Neural progenitor cell (in vitro differentiated cells): Measurements from ENCODE around the gene P2RX4. TPM values are rescaled to one million over a fixed set of nuclear protein-coding genes. Genes with fewer than 3 reads are reported as not detected.

Experiments used
- DNase-seq: peaks from one replicate; pipeline ENCODE4 v3.0.0-alpha.2; 2016; ENCODE audit warnings: low spot score
- H2AFZ ChIP-seq: fragments of 200-600 bp; sonication (generic); replicated peaks from 2 replicates; pipeline ENCODE4 v1.6.1; 2016; ENCODE audit warnings: antibody characterized with exemption
- H3F3A ChIP-seq: fragments of 200-600 bp; sonication (generic); 2 replicates; pipeline ENCODE4 v1.6.1; 2016; ENCODE audit warnings: antibody characterized with exemption, low read depth
- H3K27ac ChIP-seq: fragments of 200-600 bp; sonication (generic); 2 replicates; pipeline ENCODE4 v1.5.1; 2016; ENCODE audit warnings: mild to moderate bottlenecking
- H3K27me3 ChIP-seq: fragments of 200-600 bp; sonication (generic); 2 replicates; pipeline ENCODE4 v1.6.1; 2016; ENCODE audit warnings: mild to moderate bottlenecking, moderate library complexity
- H3K36me3 ChIP-seq: fragments of 200-600 bp; sonication (generic); 2 replicates; pipeline ENCODE4 v1.5.1; 2016
- H3K4me1 ChIP-seq: fragments of 200-600 bp; sonication (generic); 2 replicates; pipeline ENCODE4 v1.6.1; 2016; ENCODE audit warnings: mixed run types
- H3K4me2 ChIP-seq: fragments of 200-600 bp; sonication (generic); 2 replicates; pipeline ENCODE4 v1.6.1; 2016
- H3K4me3 ChIP-seq: fragments of 200-600 bp; sonication (generic); 2 replicates; pipeline ENCODE4 v1.5.1; 2016
- H3K79me2 ChIP-seq: fragments of 200-600 bp; sonication (generic); 2 replicates; pipeline ENCODE4 v1.6.1; 2016; ENCODE audit warnings: low read depth
- H3K9ac ChIP-seq: fragments of 200-600 bp; sonication (generic); 2 replicates; pipeline ENCODE4 v1.6.1; 2016
- H3K9me3 ChIP-seq: fragments of 200-600 bp; sonication (generic); 2 replicates; pipeline ENCODE4 v1.5.1; 2016; ENCODE audit warnings: low read depth
- H4K20me1 ChIP-seq: fragments of 200-600 bp; sonication (generic); 2 replicates; pipeline ENCODE4 v1.6.1; 2016; ENCODE audit warnings: low read depth
- H3K27ac Mint-ChIP-seq: 3 replicates; pipeline ENCODE4 v1.8.0; 2021; ENCODE audit warnings: mixed read lengths
- H3K27me3 Mint-ChIP-seq: 2 replicates; pipeline ENCODE4 v1.8.0; 2022; ENCODE audit warnings: low read depth, mild to moderate bottlenecking, inconsistent platforms, moderate library complexity, mixed read lengths; ENCODE audit not compliant: insufficient read depth
- H3K36me3 Mint-ChIP-seq: 3 replicates; pipeline ENCODE4 v1.8.0; 2021; ENCODE audit warnings: mixed read lengths
- H3K4me1 Mint-ChIP-seq: 3 replicates; pipeline ENCODE4 v1.8.0; 2021; ENCODE audit warnings: mixed read lengths
- H3K4me3 Mint-ChIP-seq: 3 replicates; pipeline ENCODE4 v1.8.0; 2021; ENCODE audit warnings: mild to moderate bottlenecking, moderate library complexity, mixed read lengths
- H3K9me3 Mint-ChIP-seq: 3 replicates; pipeline ENCODE4 v1.8.0; 2020; ENCODE audit warnings: mixed read lengths
- EZH2 ChIP-seq: fragments of 200-600 bp; sonication (generic); IDR thresholded peaks from 2 replicates; pipeline ENCODE4 v1.6.1; 2017; ENCODE audit warnings: antibody characterized with exemption, mild to moderate bottlenecking, moderate library complexity
- EZH2phosphoT487 ChIP-seq: fragments of 200-600 bp; sonication (generic); IDR thresholded peaks from 2 replicates; pipeline ENCODE4 v1.6.1; 2017; ENCODE audit warnings: antibody characterized with exemption
- total RNA-seq: library from RNA; depleted of rRNA; stranded (reverse); fragments of >200 nt; gene quantifications from 2 replicates; pipeline ENCODE4 v1.2.3, GENCODE V29; 2015; ENCODE audit warnings: low replicate concordance
- TF ChIP-seq, protein P1 (sequence below): fragments of 200-600 bp; sonication (generic); IDR thresholded peaks from 2 replicates; pipeline ENCODE4 v1.5.1; 2017; ENCODE audit warnings: antibody characterized with exemption, mild to moderate bottlenecking

The P2RX4 gene
- total RNA-seq, 1 donor from 2014 or later, result 10.3 TPM

DNA sequence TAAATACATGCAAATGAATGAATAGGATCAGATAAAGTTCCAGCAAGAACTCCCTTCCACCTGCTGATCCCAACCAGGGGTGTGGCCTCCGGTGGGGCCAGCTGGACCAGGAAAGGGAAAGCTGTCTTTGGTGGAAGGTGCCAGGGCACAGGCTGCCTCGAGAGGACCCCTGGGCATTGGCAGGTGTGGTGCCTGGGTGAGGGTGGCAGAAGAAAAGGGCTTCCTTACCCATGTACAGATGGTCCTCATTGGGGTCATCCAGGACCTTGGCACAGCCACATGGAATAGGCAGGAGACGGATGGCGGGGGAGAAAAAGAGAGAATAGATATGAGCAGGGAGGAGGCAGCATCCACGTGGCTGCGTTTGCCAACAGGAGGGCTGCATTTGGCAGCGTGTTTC lies 50.2 kb downstream of the P2RX4 start:
- Histone ChIP-seq H3K4me3 (no peak overlapping the region), H3K9ac (no peak overlapping the region), H2AFZ (no peak overlapping the region), H3K79me2 (no peaks in the 10 kb centered on the region), H3K27me3 (no peaks in the 10 kb centered on the region), H3K36me3 (no peaks in the 10 kb centered on the region), H3F3A (peaks cover 3% of the 10 kb centered on the region), H3K4me2 (no peak overlapping the region), H4K20me1 (no peaks in the 10 kb centered on the region), H3K4me1 (no peaks in the 10 kb centered on the region), H3K9me3 (no peaks in the 10 kb centered on the region), H3K27ac (no peak overlapping the region)
- Mint-ChIP-seq H3K9me3 (no peaks in the 10 kb centered on the region), H3K4me1 (no peaks in the 10 kb centered on the region), H3K27me3 (peaks cover 2% of the 10 kb centered on the region), H3K36me3 (peaks cover 21% of the 10 kb centered on the region), H3K27ac (no peak overlapping the region), H3K4me3 (no peak overlapping the region)
- DNase-seq, result no peak
- TF ChIP-seq, protein P1, sequence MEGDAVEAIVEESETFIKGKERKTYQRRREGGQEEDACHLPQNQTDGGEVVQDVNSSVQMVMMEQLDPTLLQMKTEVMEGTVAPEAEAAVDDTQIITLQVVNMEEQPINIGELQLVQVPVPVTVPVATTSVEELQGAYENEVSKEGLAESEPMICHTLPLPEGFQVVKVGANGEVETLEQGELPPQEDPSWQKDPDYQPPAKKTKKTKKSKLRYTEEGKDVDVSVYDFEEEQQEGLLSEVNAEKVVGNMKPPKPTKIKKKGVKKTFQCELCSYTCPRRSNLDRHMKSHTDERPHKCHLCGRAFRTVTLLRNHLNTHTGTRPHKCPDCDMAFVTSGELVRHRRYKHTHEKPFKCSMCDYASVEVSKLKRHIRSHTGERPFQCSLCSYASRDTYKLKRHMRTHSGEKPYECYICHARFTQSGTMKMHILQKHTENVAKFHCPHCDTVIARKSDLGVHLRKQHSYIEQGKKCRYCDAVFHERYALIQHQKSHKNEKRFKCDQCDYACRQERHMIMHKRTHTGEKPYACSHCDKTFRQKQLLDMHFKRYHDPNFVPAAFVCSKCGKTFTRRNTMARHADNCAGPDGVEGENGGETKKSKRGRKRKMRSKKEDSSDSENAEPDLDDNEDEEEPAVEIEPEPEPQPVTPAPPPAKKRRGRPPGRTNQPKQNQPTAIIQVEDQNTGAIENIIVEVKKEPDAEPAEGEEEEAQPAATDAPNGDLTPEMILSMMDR, result no peak
- TF ChIP-seq EZH2 (no peak), EZH2phosphoT487 (no peak)

DNA sequence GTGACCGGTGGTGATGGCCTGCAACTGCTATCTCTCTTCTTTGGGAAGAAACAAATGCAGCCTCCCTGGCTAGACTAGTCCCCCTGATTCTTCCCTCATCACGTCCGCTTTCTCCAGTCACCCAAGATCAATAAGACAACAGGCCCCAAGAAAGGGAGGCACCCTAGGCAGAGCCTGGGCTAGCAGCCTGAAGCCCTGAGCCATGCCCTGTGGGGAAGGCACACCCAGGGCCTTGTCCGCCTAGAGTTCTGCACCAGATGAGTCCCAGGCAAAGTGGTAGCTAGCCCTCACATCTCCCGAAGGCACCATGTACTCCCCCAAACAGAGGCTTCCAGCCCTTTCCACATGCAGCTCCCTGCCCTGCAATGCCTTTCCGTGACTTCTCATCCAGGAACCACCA lies 51.5 kb downstream of the P2RX4 start:
- Histone ChIP-seq H3K9ac (no peak overlapping the region), H3K36me3 (no peaks in the 10 kb centered on the region), H3K9me3 (no peaks in the 10 kb centered on the region), H4K20me1 (no peaks in the 10 kb centered on the region), H3K4me1 (no peaks in the 10 kb centered on the region), H3K79me2 (no peaks in the 10 kb centered on the region), H3F3A (no peaks in the 10 kb centered on the region), H3K4me3 (no peak overlapping the region), H3K27ac (no peak overlapping the region), H2AFZ (no peak overlapping the region), H3K27me3 (no peaks in the 10 kb centered on the region), H3K4me2 (no peak overlapping the region)
- peaks cover 2% of the 10 kb centered on the region for H3K27me3 Mint-ChIP-seq
- DNase-seq, result no peak
- H3K27ac Mint-ChIP-seq, result no peak overlapping the region
- H3K36me3 Mint-ChIP-seq, result peaks cover 22% of the 10 kb centered on the region
- H3K9me3 Mint-ChIP-seq, result no peaks in the 10 kb centered on the region
- H3K4me1 Mint-ChIP-seq, result no peaks in the 10 kb centered on the region
- H3K4me3 Mint-ChIP-seq, result no peak overlapping the region
- TF ChIP-seq, protein P1, result no peak
- no peak for TF ChIP-seq EZH2
- no peak for TF ChIP-seq EZH2phosphoT487

DNA sequence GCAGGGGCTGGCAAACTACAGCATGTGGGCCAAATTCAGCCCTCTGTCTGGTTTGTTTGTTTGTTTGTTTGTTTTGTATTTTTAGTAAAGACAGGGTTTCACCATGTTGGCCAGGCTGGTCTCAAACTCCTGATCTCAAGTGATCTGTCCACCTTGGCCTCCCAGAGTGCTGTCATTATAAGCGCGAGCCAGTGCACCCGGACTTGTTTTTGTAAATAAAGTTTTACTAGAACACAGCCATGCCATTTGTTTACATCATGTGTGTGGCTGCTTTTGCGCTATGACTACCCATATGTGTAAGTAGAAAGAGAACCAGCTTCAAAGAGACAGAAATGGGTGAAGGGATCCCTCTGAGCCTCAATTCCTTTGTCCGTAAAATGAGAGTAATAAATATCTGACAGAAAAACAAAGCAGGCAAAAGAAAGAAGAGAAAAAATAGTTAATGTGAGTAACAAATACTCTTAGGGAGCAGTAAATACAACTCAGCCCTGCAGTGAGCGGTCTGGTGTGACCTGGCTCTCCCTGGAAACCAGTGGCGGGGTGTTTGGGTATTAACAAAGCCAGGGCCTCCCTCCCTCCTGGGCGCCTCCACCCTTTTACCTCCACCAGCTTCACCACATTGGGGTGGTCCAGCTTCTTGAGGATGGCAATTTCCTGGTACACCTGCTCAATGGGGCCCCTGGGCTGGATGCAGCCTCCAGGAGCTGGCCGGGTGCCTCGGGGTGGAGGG lies 53.4 kb downstream of the P2RX4 start:
- H4K20me1 ChIP-seq, result no peaks in the 10 kb centered on the region
- H3K4me3 ChIP-seq, result no peak overlapping the region
- DNase-seq, result no peak
- TF ChIP-seq, protein P1, result no peak
- no peak for TF ChIP-seq EZH2phosphoT487
- no peak for TF ChIP-seq EZH2
- H3K9me3 Mint-ChIP-seq, result no peaks in the 10 kb centered on the region
- no peaks in the 10 kb centered on the region for H3K4me1 ChIP-seq
- peaks cover 2% of the 10 kb centered on the region for H3K27me3 Mint-ChIP-seq
- H3K79me2 ChIP-seq, result no peaks in the 10 kb centered on the region
- no peak overlapping the region for H3K4me2 ChIP-seq
- H3K4me1 Mint-ChIP-seq, result no peaks in the 10 kb centered on the region
- H3K27ac ChIP-seq, result no peak overlapping the region
- H3K27ac Mint-ChIP-seq, result no peak overlapping the region
- no peaks in the 10 kb centered on the region for H3K36me3 ChIP-seq
- no peaks in the 10 kb centered on the region for H3K9me3 ChIP-seq
- H3K27me3 ChIP-seq, result no peaks in the 10 kb centered on the region
- no peaks in the 10 kb centered on the region for H3F3A ChIP-seq
- peaks cover 18% of the 10 kb centered on the region for H3K36me3 Mint-ChIP-seq
- H2AFZ ChIP-seq, result no peak overlapping the region
- no peak overlapping the region for H3K4me3 Mint-ChIP-seq
- no peak overlapping the region for H3K9ac ChIP-seq
